ENCODE measurements around the gene CCDC150.
"Not testable (repeated sequence)": the region's sequence is repeated elsewhere in the genome, so short reads cannot be mapped to it uniquely, and the experiment has no call there.

The CCDC150 gene

DNA sequence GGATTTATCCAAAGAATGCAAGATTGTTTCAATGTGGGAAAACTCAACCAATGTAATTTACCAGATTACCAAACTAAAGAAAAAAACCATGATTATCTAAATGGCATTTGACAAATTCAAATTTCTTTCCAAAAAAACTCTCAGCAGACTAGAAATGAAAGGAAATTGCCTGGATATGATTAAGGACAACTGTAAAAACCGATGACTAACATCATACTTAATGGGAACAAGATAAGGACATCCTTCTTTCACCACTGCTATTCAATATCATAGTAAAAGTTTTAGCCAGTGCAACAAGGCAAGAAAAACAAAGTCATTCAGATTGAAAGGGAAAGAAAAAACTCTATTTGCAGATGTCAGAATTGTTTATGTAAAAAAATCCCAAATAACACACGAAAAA is 4.4 kb upstream of the CCDC150 start:
- DNase-seq (ENCODE audit: low spot score): no peak

- DNase-seq (ENCODE audit: low spot score): no peak
Measured at GRCh38 chr2:196638765-196639164, 750 bp upstream of the CCDC150 start.

DNA sequence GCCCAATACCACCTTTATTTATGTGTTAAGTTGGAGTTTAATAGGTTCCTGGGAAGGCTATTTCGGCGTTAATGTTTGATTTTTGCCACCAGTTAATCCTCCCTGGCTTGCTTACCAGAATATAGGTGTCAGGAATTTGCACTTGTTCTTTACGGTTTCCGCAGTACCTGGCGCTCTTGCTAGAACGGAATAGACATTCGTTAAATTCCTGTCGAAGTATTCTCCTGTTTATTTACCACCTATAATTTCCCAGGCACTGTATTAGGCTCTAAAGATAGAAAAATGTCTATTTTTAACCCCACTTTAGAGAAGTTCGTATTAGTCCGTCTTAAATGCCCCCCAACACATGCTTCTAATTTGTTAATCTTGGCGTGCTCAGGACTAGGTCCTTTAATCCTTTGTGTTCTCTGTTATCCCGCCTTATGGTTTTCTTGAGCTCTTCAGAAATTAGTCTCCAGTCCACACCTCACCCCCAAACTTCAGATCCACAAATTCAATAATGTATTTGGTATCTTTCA is 575 bp downstream of the CCDC150 start:
- DNase-seq (ENCODE audit: low spot score): no peak

GRCh38 chr2:196649202-196649601 is 9.7 kb downstream of the CCDC150 start:
- no peak for DNase-seq (ENCODE audit: low spot score)

- no peak for DNase-seq (ENCODE audit: low spot score)
Measured at GRCh38 chr2:196651387-196652094, 12.0 kb downstream of the CCDC150 start.

- DNase-seq (ENCODE audit: low spot score): no peak
Measured at GRCh38 chr2:196652869-196653268, 13.4 kb downstream of the CCDC150 start.

- no peak for DNase-seq (ENCODE audit: low spot score)
Measured at GRCh38 chr2:196653843-196654242, 14.3 kb downstream of the CCDC150 start.

GRCh38 chr2:196655761-196656160 is 16.2 kb downstream of the CCDC150 start:
- DNase-seq (ENCODE audit: low spot score): no peak

- DNase-seq (ENCODE audit: low spot score): no peak
Measured at GRCh38 chr2:196657333-196657732, 17.8 kb downstream of the CCDC150 start.

DNA sequence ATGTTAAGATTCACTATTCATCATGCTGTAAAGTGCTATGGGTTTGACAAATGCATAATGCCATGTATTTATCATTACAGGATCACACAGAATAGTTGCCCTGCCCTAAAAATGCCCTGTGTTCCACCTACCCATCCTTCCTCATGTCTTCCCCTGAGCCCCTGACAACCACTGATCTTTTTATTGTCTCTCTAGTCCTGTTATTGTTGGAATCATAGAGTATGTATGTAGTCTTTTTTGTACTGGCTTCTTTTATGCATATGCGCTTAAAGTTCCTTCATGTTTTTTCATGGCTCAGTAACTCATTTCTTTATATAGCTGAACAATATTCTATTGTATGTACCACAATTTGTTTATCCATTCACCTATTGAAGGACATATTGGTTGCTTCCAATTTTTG is 20.3 kb downstream of the CCDC150 start:
- no peak for DNase-seq (ENCODE audit: low spot score)

DNA sequence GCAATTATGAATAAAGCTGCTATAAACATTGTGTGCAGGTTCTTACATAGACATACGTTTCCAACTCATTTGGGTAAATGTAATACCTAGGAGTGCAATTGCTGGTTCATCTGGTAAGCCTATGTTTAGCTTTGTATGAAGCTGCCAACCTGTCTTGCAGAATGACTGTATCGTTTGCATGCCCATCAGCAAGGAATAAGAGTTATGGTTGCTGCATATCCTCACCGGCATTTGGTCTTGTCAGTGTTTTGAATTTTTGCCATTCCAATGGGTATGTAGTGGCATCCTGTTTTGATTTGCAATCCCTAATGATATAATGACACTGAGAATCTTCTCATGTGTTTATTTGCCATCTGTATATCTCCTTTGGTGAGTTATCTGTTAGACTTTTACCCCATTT is 20.7 kb downstream of the CCDC150 start:
- DNase-seq (ENCODE audit: low spot score): no peak

GRCh38 chr2:196670342-196670741 is 30.8 kb downstream of the CCDC150 start:
- no peak for DNase-seq (ENCODE audit: low spot score)

DNA sequence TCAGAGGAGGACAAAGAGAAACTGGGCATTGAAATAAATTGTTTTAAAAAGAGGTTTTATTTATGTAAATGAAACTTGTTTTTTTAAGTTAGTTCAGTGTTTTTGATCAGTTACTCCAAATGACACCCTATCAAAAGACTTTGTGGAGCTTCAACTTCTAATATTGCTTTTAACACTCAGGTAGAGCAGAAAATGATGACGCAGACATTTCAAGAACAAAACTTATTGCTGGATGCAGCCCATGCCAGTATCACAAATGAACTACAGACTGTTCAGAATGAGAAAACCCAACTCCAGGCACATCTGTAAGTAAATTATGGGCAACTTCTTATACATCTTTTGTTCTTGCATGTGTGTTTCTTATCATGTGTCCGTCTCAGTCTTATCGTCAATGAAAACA is 36.4 kb downstream of the CCDC150 start:
- DNase-seq (ENCODE audit: low spot score): no peak

- no peak for DNase-seq (ENCODE audit: low spot score)
Measured at GRCh38 chr2:196677404-196677803, 37.9 kb downstream of the CCDC150 start.

- DNase-seq (ENCODE audit: low spot score): no peak
Measured at GRCh38 chr2:196679368-196679767, 39.9 kb downstream of the CCDC150 start.

GRCh38 chr2:196681510-196681909 is 42.0 kb downstream of the CCDC150 start:
- DNase-seq (ENCODE audit: low spot score): no peak

GRCh38 chr2:196685792-196686191 is 46.3 kb downstream of the CCDC150 start:
- DNase-seq (ENCODE audit: low spot score): no peak

DNA sequence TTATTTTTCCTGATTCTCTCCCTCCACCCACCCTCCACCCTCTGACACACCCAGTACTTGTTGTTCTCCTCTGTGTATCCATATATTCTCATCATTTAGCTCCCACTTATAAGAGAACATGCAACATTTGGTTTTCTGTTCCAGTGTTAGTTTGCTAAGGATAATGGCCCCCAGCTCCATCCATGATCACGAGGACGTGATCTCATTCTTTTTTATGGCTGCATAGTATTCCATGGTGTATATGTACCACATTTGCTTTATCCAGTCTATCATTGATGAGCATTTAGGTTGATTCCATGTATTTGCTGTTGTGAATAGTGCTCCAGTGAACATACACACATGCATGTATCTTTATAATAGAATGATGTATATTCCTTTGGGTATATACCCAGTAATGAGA is 47.2 kb downstream of the CCDC150 start:
- DNase-seq (ENCODE audit: low spot score): not testable (repeated sequence)

- DNase-seq (ENCODE audit: low spot score): no peak
Measured at GRCh38 chr2:196696423-196697079, 57.0 kb downstream of the CCDC150 start.

GRCh38 chr2:196697825-196698224 is 58.3 kb downstream of the CCDC150 start:
- no peak for DNase-seq (ENCODE audit: low spot score)

DNA sequence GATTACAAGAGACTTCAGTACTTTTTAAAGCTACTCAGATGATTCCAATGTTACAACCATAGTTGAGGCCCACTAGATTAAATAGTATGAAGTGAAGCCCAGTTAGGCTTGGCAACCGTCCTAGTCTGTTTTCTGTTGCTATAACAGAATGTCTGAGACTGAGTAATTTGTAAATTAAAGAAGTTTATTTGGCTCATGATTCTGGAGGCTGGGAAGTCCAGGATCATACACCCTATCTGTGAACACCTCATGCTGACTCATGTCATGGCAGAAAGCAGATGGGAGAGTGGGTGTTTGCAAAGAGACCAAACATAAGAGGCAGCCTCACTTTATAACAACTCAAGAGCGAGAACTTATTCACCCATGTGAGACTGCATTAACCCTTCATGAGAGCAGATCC is 63.1 kb downstream of the CCDC150 start:
- no peak for DNase-seq (ENCODE audit: low spot score)

- no peak for DNase-seq (ENCODE audit: low spot score)
Measured at GRCh38 chr2:196703695-196704094, 64.2 kb downstream of the CCDC150 start.

GRCh38 chr2:196710056-196710455 is 70.5 kb downstream of the CCDC150 start:
- DNase-seq (ENCODE audit: low spot score): not testable (repeated sequence)

GRCh38 chr2:196711625-196712024 is 72.1 kb downstream of the CCDC150 start:
- DNase-seq (ENCODE audit: low spot score): no peak
